ENCODE results near the gene TNF. TPM values are rescaled to one million over a fixed set of nuclear protein-coding genes. Genes with fewer than 3 reads are reported as not detected.

The TNF gene
- total RNA-seq, 4 donors from 2014 or later: 0.65 to 1.5 (median 0.96) TPM; not detected in 1

GRCh38 chr6:31560697-31561058 lies 14.7 kb upstream of the TNF start:
- no peak for TF ChIP-seq CTCF (IDR thresholded peaks at IDR 0.05)
- DNase-seq (ENCODE audit: low spot score) (no peak), ATAC-seq (ENCODE audit: low FRiP score) (no peak)

GRCh38 chr6:31567531-31568370 lies 7.6 kb upstream of the TNF start:
- TF ChIP-seq CTCF (IDR thresholded peaks at IDR 0.05): no peak
- no peak for ATAC-seq (ENCODE audit: low FRiP score)
- no peak for DNase-seq (ENCODE audit: low spot score)

GRCh38 chr6:31568537-31568961 lies 6.8 kb upstream of the TNF start:
- ATAC-seq (ENCODE audit: low FRiP score) (no peak), DNase-seq (ENCODE audit: low spot score) (no peak)

GRCh38 chr6:31569861-31570536 lies 5.4 kb upstream of the TNF start:
- DNase-seq (ENCODE audit: low spot score): no peak
- TF ChIP-seq CTCF (IDR thresholded peaks at IDR 0.05): no peak
- no peak for ATAC-seq (ENCODE audit: low FRiP score)

More at GRCh38 chr6:31568537-31568961, 6.8 kb upstream of the TNF start:
- no peak for TF ChIP-seq CTCF (IDR thresholded peaks at IDR 0.05)

- ATAC-seq (ENCODE audit: low FRiP score) (no peak), DNase-seq (ENCODE audit: low spot score) (no peak)
- no peak for TF ChIP-seq CTCF (IDR thresholded peaks at IDR 0.05)
Observed at GRCh38 chr6:31572041-31572911, 3.1 kb upstream of the TNF start, which contains the start of gene LTA. Gene LTA (plus strand): TSS chr6:31572289. CDS start chr6:31572743, 454 bp downstream.

- no peak for DNase-seq (ENCODE audit: low spot score)
- TF ChIP-seq CTCF (IDR thresholded peaks at IDR 0.05): no peak
- ATAC-seq (ENCODE audit: low FRiP score): no peak
Observed at GRCh38 chr6:31573239-31574105, 1.9 kb upstream of the TNF start.
